ENCODE measurements around the gene DENND1B. TPM values are rescaled to one million over a fixed set of nuclear protein-coding genes. Genes with fewer than 3 reads are reported as not detected.

DENND1B gene
- total RNA-seq, 1 experiment from 2014 or later, result 6.3 TPM

- WGBS (ENCODE audit: extremely low coverage, insufficient read length, low lambda C conversion rate), result no CpG with 5 or more reads among the region's 3 CpGs
- DNase-seq, result no peak
- H4K91ac ChIP-seq (ENCODE audit: insufficient read length, low read depth, low read length), result no peak overlapping the region
- H4K20me1 ChIP-seq (ENCODE audit: control insufficient read depth, insufficient read depth, insufficient read length), result no peaks in the 10 kb centered on the region
- H3K36me3 Mint-ChIP-seq (ENCODE audit: insufficient read depth in 1 of 3, low read depth in 3 of 3), result no peaks in the 10 kb centered on the region
- no peak overlapping the region for H2AK5ac ChIP-seq (ENCODE audit: insufficient read length, low read length)
- no peak overlapping the region for H3K14ac ChIP-seq (ENCODE audit: insufficient read depth, low read length)
- no peak overlapping the region for H4K8ac ChIP-seq (replicated peaks; ENCODE audit: insufficient read length, low read depth, low read length)
- no peak overlapping the region for H2AFZ ChIP-seq (ENCODE audit: low read length)
- H3K23ac ChIP-seq (ENCODE audit: insufficient read length, low read depth, low read length), result no peak overlapping the region
- H3K18ac ChIP-seq (ENCODE audit: insufficient read length, low read depth, low read length), result no peak overlapping the region
- no peak for TF ChIP-seq CTCF (conservative IDR thresholded peaks at IDR 0.05)
- H3K4me3 Mint-ChIP-seq, result no peak overlapping the region
- H3K23me2 ChIP-seq (ENCODE audit: insufficient read length, low read depth, low read length, poor library complexity, severe bottlenecking), result no peaks in the 10 kb centered on the region
- no peaks in the 10 kb centered on the region for H3K79me2 ChIP-seq (ENCODE audit: insufficient read depth, low read length)
- no peaks in the 10 kb centered on the region for H3K9me3 Mint-ChIP-seq
- no peak overlapping the region for H4K5ac ChIP-seq (ENCODE audit: insufficient read length, low read depth, low read length)
- no peaks in the 10 kb centered on the region for H3K79me1 ChIP-seq (ENCODE audit: insufficient read depth, low read depth, low read length, poor library complexity, severe bottlenecking)
- H2BK15ac ChIP-seq (ENCODE audit: low read depth, low read length), result no peak overlapping the region
- H2BK20ac ChIP-seq (ENCODE audit: low read depth, low read length, poor library complexity, severe bottlenecking), result no peak overlapping the region
- no peak overlapping the region for H3K9ac ChIP-seq (ENCODE audit: extremely low read depth, insufficient read length, low read length)
- H3K4me1 ChIP-seq (ENCODE audit: insufficient read depth, low read length), result peaks cover 12% of the 10 kb centered on the region
- no peak overlapping the region for H3K4ac ChIP-seq (ENCODE audit: low read depth, low read length)
- H3K27me3 Mint-ChIP-seq (ENCODE audit: low read depth), result no peaks in the 10 kb centered on the region
- no peak overlapping the region for H3K27ac ChIP-seq (ENCODE audit: insufficient read length, low read depth, low read length)
- H3K27me3 ChIP-seq (ENCODE audit: insufficient read depth, low read length), result no peaks in the 10 kb centered on the region
- H3K9me3 ChIP-seq (ENCODE audit: control insufficient read depth, low read depth, low read length), result no peaks in the 10 kb centered on the region
- H3T11ph ChIP-seq (ENCODE audit: low read length), result no peak overlapping the region
- H2BK12ac ChIP-seq (ENCODE audit: insufficient read length, low read depth, low read length), result no peak overlapping the region
- no peak overlapping the region for H2BK5ac ChIP-seq (ENCODE audit: insufficient read length, low read length)
- H3K27ac Mint-ChIP-seq, result no peak overlapping the region
- no peak overlapping the region for H2BK120ac ChIP-seq (ENCODE audit: low read depth, low read length, poor library complexity, severe bottlenecking)
- no peak overlapping the region for H3K4me2 ChIP-seq (ENCODE audit: insufficient read depth, insufficient read length, low read length)
- H3K4me1 Mint-ChIP-seq, result peaks cover 35% of the 10 kb centered on the region in 2 experiments
- no peak overlapping the region for H3K56ac ChIP-seq (ENCODE audit: insufficient read length, low read depth, low read length)
Measured at GRCh38 chr1:197465528-197466327, 309.6 kb downstream of the DENND1B start.
